Measurements from ENCODE around the gene LDLR.

LDLR gene

GRCh38 chr19:11059511-11060358, 29.5 kb upstream of the LDLR start:
- in situ Hi-C loops (cut with MboI; ENCODE audit: low pct_unique_long_range_greater_than_20kb, low sequenced_read_pairs, unreplicated experiment) = no loop called here
- no peak for DNase-seq (ENCODE audit: low spot score)
- TF ChIP-seq CTCF (IDR thresholded peaks at IDR 0.05; ENCODE audit: extremely low read depth, insufficient read depth, missing control alignments) = no peak

- DNase-seq (ENCODE audit: low spot score) = no peak
- TF ChIP-seq CTCF (IDR thresholded peaks at IDR 0.05; ENCODE audit: extremely low read depth, insufficient read depth, missing control alignments) = no peak
- in situ Hi-C loops (cut with MboI; ENCODE audit: low pct_unique_long_range_greater_than_20kb, low sequenced_read_pairs, unreplicated experiment) = no loop called here
Measured at GRCh38 chr19:11061952-11062351, 27.3 kb upstream of the LDLR start.

- DNase-seq (ENCODE audit: low spot score) = no peak
- in situ Hi-C loops (cut with MboI; ENCODE audit: low pct_unique_long_range_greater_than_20kb, low sequenced_read_pairs, unreplicated experiment) = no loop called here
- no peak for TF ChIP-seq CTCF (IDR thresholded peaks at IDR 0.05; ENCODE audit: extremely low read depth, insufficient read depth, missing control alignments)
Measured at GRCh38 chr19:11063434-11063833, 25.8 kb upstream of the LDLR start.

- in situ Hi-C loops (cut with MboI; ENCODE audit: low pct_unique_long_range_greater_than_20kb, low sequenced_read_pairs, unreplicated experiment) = no loop called here
- DNase-seq (ENCODE audit: low spot score) = no peak
- TF ChIP-seq CTCF (IDR thresholded peaks at IDR 0.05; ENCODE audit: extremely low read depth, insufficient read depth, missing control alignments) = no peak
Measured at GRCh38 chr19:11064831-11065303, 24.4 kb upstream of the LDLR start.

GRCh38 chr19:11066326-11066725, 22.9 kb upstream of the LDLR start:
- no peak for TF ChIP-seq CTCF (IDR thresholded peaks at IDR 0.05; ENCODE audit: extremely low read depth, insufficient read depth, missing control alignments)
- in situ Hi-C loops (cut with MboI; ENCODE audit: low pct_unique_long_range_greater_than_20kb, low sequenced_read_pairs, unreplicated experiment) = no loop called here

GRCh38 chr19:11067356-11068113, 21.7 kb upstream of the LDLR start:
- in situ Hi-C loops (cut with MboI; ENCODE audit: low pct_unique_long_range_greater_than_20kb, low sequenced_read_pairs, unreplicated experiment) = no loop called here
- no peak for DNase-seq (ENCODE audit: low spot score)
- TF ChIP-seq CTCF (IDR thresholded peaks at IDR 0.05; ENCODE audit: extremely low read depth, insufficient read depth, missing control alignments) = no peak

More at GRCh38 chr19:11066326-11066725, 22.9 kb upstream of the LDLR start:
- no peak for DNase-seq (ENCODE audit: low spot score)

Data from GM13977 (cell line).